ENCODE results near the gene ME3. TPM values are rescaled to one million over a fixed set of nuclear protein-coding genes. Genes with fewer than 3 reads are reported as not detected.
A peak's percentile ranks its signal among the peaks of the same experiment; 100 is the strongest.
"Not testable (repeated sequence)": the region's sequence is repeated elsewhere in the genome, so short reads cannot be mapped to it uniquely, and the experiment has no call there.

Gene ME3
- polyA plus RNA-seq, 1 experiment: 15.8 TPM

DNA sequence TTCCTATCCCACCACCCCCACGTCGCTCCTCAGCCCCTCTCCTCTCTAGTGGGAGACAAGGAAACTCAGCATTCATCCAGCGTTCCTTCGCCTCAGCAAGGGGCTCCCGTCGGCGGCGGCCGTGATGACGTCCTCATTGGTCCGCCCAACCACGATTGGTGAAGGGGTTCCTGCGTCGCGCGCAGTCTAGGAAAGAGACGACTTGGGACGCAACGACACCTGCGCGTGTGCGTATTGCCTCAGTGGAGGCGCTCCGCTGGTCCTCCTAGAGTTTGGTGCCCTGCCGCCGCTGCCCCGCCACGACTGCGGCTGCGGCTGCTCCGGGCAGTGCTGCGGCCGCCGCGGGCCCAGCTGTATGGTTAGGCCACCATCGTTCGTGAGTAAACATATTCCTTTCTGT lies 241.2 kb downstream of the ME3 start:
- ChIA-PET POLR2A (no interaction called here), CTCF (interaction anchor here (0.9 kb wide), 1 partner anchor 12 kb away, joined by 4 read pairs; no protein-coding TSS in a partner anchor)
- no peak for DNase-seq (ENCODE audit: low read depth)
- no peaks in the 10 kb centered on the region for H3K27me3 ChIP-seq (ENCODE audit: control insufficient read depth, insufficient read depth, low read length)
- no peak overlapping the region for H3K4me3 ChIP-seq (ENCODE audit: low read depth, low read length)
- peaks cover 1% of the 10 kb centered on the region; the same call in 1 of the 2 replicates for H3K36me3 ChIP-seq (ENCODE audit: control insufficient read depth, insufficient read depth, low read length)
- TF ChIP-seq, protein P1, sequence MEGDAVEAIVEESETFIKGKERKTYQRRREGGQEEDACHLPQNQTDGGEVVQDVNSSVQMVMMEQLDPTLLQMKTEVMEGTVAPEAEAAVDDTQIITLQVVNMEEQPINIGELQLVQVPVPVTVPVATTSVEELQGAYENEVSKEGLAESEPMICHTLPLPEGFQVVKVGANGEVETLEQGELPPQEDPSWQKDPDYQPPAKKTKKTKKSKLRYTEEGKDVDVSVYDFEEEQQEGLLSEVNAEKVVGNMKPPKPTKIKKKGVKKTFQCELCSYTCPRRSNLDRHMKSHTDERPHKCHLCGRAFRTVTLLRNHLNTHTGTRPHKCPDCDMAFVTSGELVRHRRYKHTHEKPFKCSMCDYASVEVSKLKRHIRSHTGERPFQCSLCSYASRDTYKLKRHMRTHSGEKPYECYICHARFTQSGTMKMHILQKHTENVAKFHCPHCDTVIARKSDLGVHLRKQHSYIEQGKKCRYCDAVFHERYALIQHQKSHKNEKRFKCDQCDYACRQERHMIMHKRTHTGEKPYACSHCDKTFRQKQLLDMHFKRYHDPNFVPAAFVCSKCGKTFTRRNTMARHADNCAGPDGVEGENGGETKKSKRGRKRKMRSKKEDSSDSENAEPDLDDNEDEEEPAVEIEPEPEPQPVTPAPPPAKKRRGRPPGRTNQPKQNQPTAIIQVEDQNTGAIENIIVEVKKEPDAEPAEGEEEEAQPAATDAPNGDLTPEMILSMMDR (IDR thresholded peaks at IDR 0.05; ENCODE audit: insufficient read depth, low read depth, low read length): no peak

DNA sequence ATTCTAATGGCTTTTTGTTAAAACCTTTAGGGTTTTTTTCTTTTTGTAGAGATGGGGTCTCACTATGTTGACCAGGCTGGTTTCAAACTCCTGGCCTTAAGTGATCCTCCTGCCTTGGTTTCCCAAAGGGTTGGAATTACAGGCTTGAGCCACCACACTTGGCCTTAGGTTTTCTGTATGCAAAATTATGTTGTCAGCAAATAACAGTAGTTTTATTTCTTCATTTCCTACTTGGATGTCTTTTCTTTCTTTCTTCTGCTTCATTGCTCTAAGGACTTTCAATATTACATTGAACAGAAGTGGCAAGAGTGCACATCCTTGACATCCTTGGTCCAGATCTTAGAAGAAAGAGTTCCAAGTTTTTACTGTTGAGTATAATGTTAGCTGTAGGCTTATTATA lies 245.0 kb downstream of the ME3 start:
- Histone ChIP-seq H3K27me3 (ENCODE audit: control insufficient read depth, insufficient read depth, low read length) (no peaks in the 10 kb centered on the region), H3K4me3 (ENCODE audit: low read depth, low read length) (no peak overlapping the region), H3K36me3 (ENCODE audit: control insufficient read depth, insufficient read depth, low read length) (no peaks in the 10 kb centered on the region)
- TF ChIP-seq, protein P1 (IDR thresholded peaks at IDR 0.05; ENCODE audit: insufficient read depth, low read depth, low read length): no peak
- ChIA-PET POLR2A (no interaction called here), CTCF (no interaction called here)
- DNase-seq (ENCODE audit: low read depth): no peak

DNA sequence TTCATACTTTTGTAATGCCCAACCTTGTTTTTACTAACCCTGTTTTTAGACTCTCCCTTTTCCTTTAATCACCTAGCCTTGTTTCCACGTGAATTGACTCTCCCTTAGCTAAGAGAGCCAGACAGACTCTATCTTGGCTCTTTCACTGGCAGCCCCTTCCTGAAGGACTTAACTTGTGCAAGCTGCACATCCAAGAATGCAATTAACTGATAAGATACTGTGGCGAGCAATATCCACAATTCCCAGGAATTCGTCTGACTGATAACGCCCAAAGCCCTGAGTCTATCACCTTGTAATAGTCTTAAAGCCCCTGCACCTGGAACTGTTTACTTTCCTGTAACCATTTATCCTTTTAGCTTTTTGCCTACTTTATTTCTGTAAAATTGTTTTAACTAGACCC lies 248.9 kb downstream of the ME3 start:
- H3K4me3 ChIP-seq (ENCODE audit: low read depth, low read length); DNase-seq (ENCODE audit: low read depth): not testable (repeated sequence)

DNA sequence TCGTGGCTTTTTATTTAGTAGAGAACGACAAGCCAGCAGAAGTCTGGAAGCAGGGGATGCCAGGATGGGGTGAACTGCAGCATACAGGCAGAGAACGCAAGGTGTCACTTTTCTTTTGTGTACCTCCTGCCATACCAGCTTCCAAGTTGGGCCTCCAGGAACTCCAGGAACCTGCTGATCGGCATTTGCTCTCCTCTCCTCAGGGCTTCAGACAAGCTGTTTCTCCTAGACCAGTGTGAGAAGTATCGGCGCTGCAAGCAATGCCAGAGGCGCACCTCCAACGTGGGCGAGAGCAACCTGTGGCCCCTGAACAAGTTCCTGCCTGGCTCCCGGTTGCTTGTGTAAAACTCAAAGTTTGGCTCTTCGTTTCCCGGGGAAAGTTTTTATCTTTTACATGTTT lies 250.0 kb downstream of the ME3 start:
- Histone ChIP-seq H3K36me3 (ENCODE audit: control insufficient read depth, insufficient read depth, low read length) (no peaks in the 10 kb centered on the region), H3K4me3 (ENCODE audit: low read depth, low read length) (no peak overlapping the region), H3K27me3 (ENCODE audit: control insufficient read depth, insufficient read depth, low read length) (no peaks in the 10 kb centered on the region)
- DNase-seq (ENCODE audit: low read depth): no peak
- ChIA-PET CTCF (interaction anchor here (0.9 kb wide), 1 partner anchor 28 kb away, joined by 3 read pairs; no protein-coding TSS in a partner anchor), POLR2A (no interaction called here)
- TF ChIP-seq, protein P1 (IDR thresholded peaks at IDR 0.05; ENCODE audit: insufficient read depth, low read depth, low read length): no peak

More for the DNA sequence above, 248.9 kb downstream of the ME3 start:
- H3K36me3 ChIP-seq (ENCODE audit: control insufficient read depth, insufficient read depth, low read length); CTCF ChIA-PET; POLR2A ChIA-PET; H3K27me3 ChIP-seq (ENCODE audit: control insufficient read depth, insufficient read depth, low read length): not testable (repeated sequence)

DNA sequence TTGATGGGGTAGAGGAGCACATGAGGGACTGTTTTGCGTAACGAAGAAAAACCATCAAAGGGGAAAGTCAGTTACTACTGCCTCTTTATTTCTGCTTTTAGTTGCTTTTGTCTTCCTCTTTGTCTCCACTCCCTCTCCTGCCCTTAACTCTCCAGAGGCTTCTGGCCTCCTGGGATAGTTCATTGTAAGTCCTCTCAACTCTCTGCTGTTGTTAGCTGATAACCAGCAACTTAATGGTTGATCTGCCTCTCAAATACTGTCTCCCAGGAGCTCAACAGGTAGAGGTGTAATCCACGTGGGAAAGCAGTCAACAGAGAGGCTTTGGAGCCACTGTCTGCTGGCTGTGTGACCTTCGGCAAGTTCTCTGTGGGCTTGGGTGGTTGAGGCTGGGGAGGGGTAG lies 250.5 kb downstream of the ME3 start:
- TF ChIP-seq, protein P1 (IDR thresholded peaks at IDR 0.05; ENCODE audit: insufficient read depth, low read depth, low read length): no peak
- DNase-seq (ENCODE audit: low read depth): no peak
- CTCF ChIA-PET: interaction anchor here (0.9 kb wide), 1 partner anchor 28 kb away, joined by 3 read pairs; no protein-coding TSS in a partner anchor
- Histone ChIP-seq H3K27me3 (ENCODE audit: control insufficient read depth, insufficient read depth, low read length) (no peaks in the 10 kb centered on the region), H3K4me3 (ENCODE audit: low read depth, low read length) (no peak overlapping the region), H3K36me3 (ENCODE audit: control insufficient read depth, insufficient read depth, low read length) (no peaks in the 10 kb centered on the region)
- POLR2A ChIA-PET: no interaction called here

DNA sequence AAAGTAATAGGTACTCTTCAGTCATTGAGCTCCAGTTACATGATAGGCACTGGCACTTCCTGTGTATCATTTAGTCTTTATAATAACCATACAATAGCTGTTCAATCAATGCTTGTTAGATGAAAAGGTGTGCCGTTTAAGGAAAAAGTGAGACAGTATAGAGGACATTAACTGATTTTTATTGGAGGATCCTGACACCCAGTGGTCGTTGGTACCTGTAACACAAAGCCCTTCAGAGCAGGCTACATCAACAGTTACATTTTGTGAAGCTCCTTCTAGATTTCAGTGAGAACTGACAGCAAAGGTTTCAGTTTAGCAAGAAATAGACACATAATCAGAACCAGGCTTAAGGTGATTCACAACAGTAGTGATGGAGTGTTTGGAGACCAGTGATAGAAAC lies 253.5 kb downstream of the ME3 start:
- H3K36me3 ChIP-seq (ENCODE audit: control insufficient read depth, insufficient read depth, low read length): no peaks in the 10 kb centered on the region
- no peak overlapping the region for H3K4me3 ChIP-seq (ENCODE audit: low read depth, low read length)
- CTCF ChIA-PET: interaction anchor here (0.6 to 3.1 kb wide), 9 partner anchors 12 to 797 kb away, joined by 3 to 25 read pairs (median 4); no protein-coding TSS in a partner anchor
- TF ChIP-seq, protein P1 (IDR thresholded peaks at IDR 0.05; ENCODE audit: insufficient read depth, low read depth, low read length): peak; percentile 22; the same call in 1 of the 2 replicates
- no peaks in the 10 kb centered on the region for H3K27me3 ChIP-seq (ENCODE audit: control insufficient read depth, insufficient read depth, low read length)
- POLR2A ChIA-PET: no interaction called here
- DNase-seq (ENCODE audit: low read depth): no peak
